Esophagus squamous epithelium (tissue), 4 donors: Measurements from ENCODE around the gene CFL1.

Experiments used
- CTCF ChIP-seq, 6 experiments: fragments of 450-650 bp in 4 of 6; fragments of 200-600 bp in 2 of 6; sonication (generic) in 2 of 6; IDR thresholded peaks; one replicate each; pipeline ENCODE4 v1.5.1; 2016 to 2019; ENCODE audit warnings: antibody characterized with exemption in 6 of 6, mild to moderate bottlenecking in 4 of 6, moderate library complexity in 4 of 6
- POLR2A ChIP-seq, 4 donors: fragments of 450-650 bp; IDR thresholded peaks; one replicate each; pipeline ENCODE4 v1.6.1; 2017; ENCODE audit warnings: antibody characterized with exemption in 4 of 4, mild to moderate bottlenecking in 4 of 4, moderate library complexity in 3 of 4

- TF ChIP-seq CTCF (IDR thresholded peaks at IDR 0.05) = no peak
- TF ChIP-seq POLR2A (IDR thresholded peaks at IDR 0.05) = no peak
Measured at GRCh38 chr11:65811764-65812475, 46.1 kb downstream of the CFL1 start.
